Psoas muscle (tissue), 8 donors: ENCODE data around the gene ZNF487. TPM values are rescaled to one million over a fixed set of nuclear protein-coding genes. Genes with fewer than 3 reads are reported as not detected.

Experiments
- ATAC-seq, 4 donors: fragments of 200-7000 bp; cut with Tn5 transposase; one replicate each; pipeline ENCODE4 v1.9.1; 2020; ENCODE audit warnings: moderate library complexity in 3 of 4, mild to moderate bottlenecking in 2 of 4
- DNase-seq, 2 donors: peaks; one replicate each; pipeline ENCODE4 v3.0.0-alpha.2; 2020
- H3K27ac ChIP-seq: fragments of 200-600 bp; one replicate; pipeline ENCODE4 v1.8.0; 2022
- H3K27me3 ChIP-seq, 3 donors: fragments of 200-600 bp in 1 of 3; one replicate each; pipeline versions ENCODE4 v1.6.1 to v1.8.0; 2013 to 2022; ENCODE audit warnings: low read length in 2 of 3, mild to moderate bottlenecking in 2 of 3, moderate library complexity in 1 of 3; ENCODE audit not compliant: insufficient read depth in 3 of 3
- H3K36me3 ChIP-seq, 2 donors: fragments of 200-600 bp in 1 of 2; one replicate each; pipeline versions ENCODE4 v1.6.1 to v1.8.0; 2013 to 2022; ENCODE audit warnings: low read depth in 1 of 2, mild to moderate bottlenecking in 1 of 2, moderate library complexity in 1 of 2; ENCODE audit not compliant: insufficient read depth in 1 of 2
- H3K4me1 ChIP-seq: fragments of 200-600 bp; one replicate; pipeline ENCODE4 v1.8.0; 2022
- H3K4me3 ChIP-seq: fragments of 200-600 bp; one replicate; pipeline ENCODE4 v1.8.0; 2022; ENCODE audit warnings: mild to moderate bottlenecking
- H3K9me3 ChIP-seq: fragments of 200-600 bp; one replicate; pipeline ENCODE4 v1.8.0; 2022
- WGBS, 3 donors: extraction: QIAGEN DNeasy Blood & Tissue Kit; methylation state at CpG; one replicate each; pipeline versions ENCODE4 v1.1.6 to v1.1.7; 2013; 5-methylcytosine and 5-hydroxymethylcytosine counted together
- intact Hi-C, 2 donors: fragments of 100-400 bp; cut with DNase I; formaldehyde crosslinking; loops; one replicate each; pipeline versions ENCODE4 v1.11.0 to v1.14.2; 2022
- polyA plus RNA-seq, 3 donors: library from polyadenylated mRNA; stranded (reverse); fragments of 200-250 nt; gene quantifications; one replicate each; pipeline ENCODE4 v1.2.3, GENCODE V29; 2013
- total RNA-seq, 4 donors: library from RNA; stranded (reverse); fragmentation: NEBNext Ultra II Directional in 2 of 4; extraction: Animal tissue kit (Norgen Biotek cat#: 25700) in 2 of 4; gene quantifications; one replicate each; pipeline versions ENCODE4 v1.2.1 to v1.2.4, GENCODE V29; 2021 to 2023
- TF ChIP-seq, protein P1 (sequence below): fragments of 200-600 bp; IDR thresholded peaks from one replicate; pipeline ENCODE4 v1.8.0; 2022; ENCODE audit warnings: antibody characterized with exemption
- donor health status: healthy with polysubstance abuse.
- donor health status: DM: no; HTN: no; CAD: no; lungs with moderate emphysema.
- donor health status: Bipolar disorder and iron deficiency.
- donor health status: healthy.
- donor health status: DM: yes; HTN: yes; CAD: no.
- donor health status: DM: no; HTN: no; CAD: no.
- donor health status: DM: no; HTN: no; CAD: no.
- donor health status: DM: yes; HTN: yes; CAD: no.

The ZNF487 gene
- total and polyA plus RNA-seq, 7 donors = 1.2 to 9.8 (median 2.0) TPM

DNA sequence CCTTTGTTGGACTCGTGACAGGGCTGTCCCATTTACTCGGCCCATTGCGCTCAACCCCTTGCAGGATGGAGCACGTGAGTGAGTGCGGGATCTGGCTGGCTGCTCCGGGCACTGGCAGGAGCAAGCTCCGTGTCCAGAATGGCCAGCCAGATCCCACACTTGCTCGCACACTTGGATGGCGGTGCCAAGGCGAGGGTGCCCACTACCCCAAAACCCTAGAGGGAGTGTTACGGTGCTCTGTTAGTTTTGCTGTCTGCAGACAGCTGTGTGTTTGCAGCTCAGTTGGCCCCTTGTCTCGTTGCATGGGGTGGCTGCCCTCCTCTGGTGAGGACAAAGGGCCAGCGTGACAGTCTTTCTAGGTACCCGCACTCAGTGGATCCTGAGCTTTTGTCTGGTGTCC, 34.2 kb downstream of the ZNF487 start:
- Histone ChIP-seq H3K4me1 (no peaks in the 10 kb centered on the region), H3K27ac (no peak overlapping the region), H3K27me3 (no peaks in the 10 kb centered on the region), H3K9me3 (no peaks in the 10 kb centered on the region), H3K36me3 (no peaks in the 10 kb centered on the region), H3K4me3 (no peak overlapping the region)
- ATAC-seq (no peak), DNase-seq (no peak)
- intact Hi-C loops = no loop called here
- TF ChIP-seq, protein P1, sequence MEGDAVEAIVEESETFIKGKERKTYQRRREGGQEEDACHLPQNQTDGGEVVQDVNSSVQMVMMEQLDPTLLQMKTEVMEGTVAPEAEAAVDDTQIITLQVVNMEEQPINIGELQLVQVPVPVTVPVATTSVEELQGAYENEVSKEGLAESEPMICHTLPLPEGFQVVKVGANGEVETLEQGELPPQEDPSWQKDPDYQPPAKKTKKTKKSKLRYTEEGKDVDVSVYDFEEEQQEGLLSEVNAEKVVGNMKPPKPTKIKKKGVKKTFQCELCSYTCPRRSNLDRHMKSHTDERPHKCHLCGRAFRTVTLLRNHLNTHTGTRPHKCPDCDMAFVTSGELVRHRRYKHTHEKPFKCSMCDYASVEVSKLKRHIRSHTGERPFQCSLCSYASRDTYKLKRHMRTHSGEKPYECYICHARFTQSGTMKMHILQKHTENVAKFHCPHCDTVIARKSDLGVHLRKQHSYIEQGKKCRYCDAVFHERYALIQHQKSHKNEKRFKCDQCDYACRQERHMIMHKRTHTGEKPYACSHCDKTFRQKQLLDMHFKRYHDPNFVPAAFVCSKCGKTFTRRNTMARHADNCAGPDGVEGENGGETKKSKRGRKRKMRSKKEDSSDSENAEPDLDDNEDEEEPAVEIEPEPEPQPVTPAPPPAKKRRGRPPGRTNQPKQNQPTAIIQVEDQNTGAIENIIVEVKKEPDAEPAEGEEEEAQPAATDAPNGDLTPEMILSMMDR = no peak
- 86 to 92% (median 89%) methylated on average over 14 of the region's 14 CpGs for WGBS, 3 donors

DNA sequence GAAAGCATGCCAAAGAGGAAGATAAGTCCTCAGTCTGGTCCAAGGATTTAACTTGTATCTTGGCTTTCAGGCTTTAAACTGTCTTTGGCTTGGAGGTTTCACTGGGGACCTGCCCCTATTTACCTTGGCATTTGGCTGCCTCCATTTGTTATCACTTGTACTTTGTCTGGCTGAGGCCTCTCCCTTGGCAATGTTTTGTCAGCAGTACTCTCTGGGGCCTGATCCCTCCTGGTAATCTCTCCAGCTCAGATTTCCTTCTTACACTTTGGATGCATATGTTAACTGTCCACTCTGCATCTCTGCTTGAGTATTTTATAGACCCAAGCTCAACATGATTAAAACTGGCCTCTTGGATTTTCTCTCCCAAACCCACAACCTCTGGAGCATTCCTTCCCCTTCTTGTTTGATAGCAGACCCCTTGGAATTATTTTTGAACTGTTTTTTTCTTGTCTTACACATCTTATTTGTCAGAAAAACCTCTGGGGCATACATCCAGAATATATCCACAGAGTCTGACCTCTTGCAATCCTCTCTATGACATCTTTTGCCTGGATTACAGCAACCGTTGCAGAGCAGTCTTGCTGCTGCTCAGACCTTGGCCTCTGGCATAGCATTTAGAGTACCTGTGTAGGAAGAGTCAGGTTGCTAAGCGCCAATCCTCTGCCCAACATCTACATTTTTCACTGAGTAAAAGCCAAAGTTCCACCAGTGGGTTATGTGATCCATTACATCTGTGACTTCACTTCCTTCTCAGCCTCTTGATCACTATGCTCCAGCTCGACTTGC, 35.2 kb downstream of the ZNF487 start:
- no peak overlapping the region for H3K27ac ChIP-seq
- ATAC-seq = no peak
- no peak overlapping the region for H3K4me3 ChIP-seq
- no peaks in the 10 kb centered on the region for H3K27me3 ChIP-seq
- intact Hi-C loops = no loop called here
- DNase-seq = no peak
- 79 to 81% (median 81%) methylated on average over 3 of the region's 3 CpGs for WGBS, 3 donors
- H3K9me3 ChIP-seq = no peaks in the 10 kb centered on the region
- TF ChIP-seq, protein P1 = no peak
- no peaks in the 10 kb centered on the region for H3K4me1 ChIP-seq
- H3K36me3 ChIP-seq = no peaks in the 10 kb centered on the region

DNA sequence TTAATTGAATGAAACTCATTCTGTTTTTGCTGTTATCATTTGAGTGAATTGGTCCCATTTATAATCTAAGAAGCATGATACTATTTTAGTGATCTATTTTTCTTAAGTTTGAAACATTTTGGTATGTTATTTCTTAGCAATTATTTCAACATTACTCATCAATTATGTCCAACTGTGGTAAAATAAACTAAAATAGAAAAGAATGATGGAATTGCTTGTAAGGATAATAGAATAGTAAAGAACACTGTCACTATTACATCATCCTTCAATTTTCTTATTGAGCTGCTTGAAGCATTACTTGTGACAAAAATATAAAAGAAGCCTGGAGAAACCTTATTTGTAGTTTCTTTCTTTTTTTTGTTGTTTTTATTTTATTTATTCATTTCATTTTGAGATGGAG, 42.4 kb downstream of the ZNF487 start:
- ATAC-seq = no peak
- Histone ChIP-seq H3K4me3 (no peak overlapping the region), H3K36me3 (peaks cover 0 to 3% of the 10 kb centered on the region in 2 donors), H3K27ac (no peak overlapping the region), H3K4me1 (no peaks in the 10 kb centered on the region), H3K27me3 (no peaks in the 10 kb centered on the region), H3K9me3 (peaks cover 15% of the 10 kb centered on the region)
- no peak for DNase-seq
- intact Hi-C loops = no loop called here
- TF ChIP-seq, protein P1 = no peak

GRCh38 chr10:43482319-43483078, 45.6 kb downstream of the ZNF487 start:
- intact Hi-C loops = no loop called here
- TF ChIP-seq, protein P1 = no peak
- WGBS, 3 donors = 92 to 98% (median 96%) methylated on average over 2 of the region's 2 CpGs
- Histone ChIP-seq H3K27ac (no peak overlapping the region), H3K9me3 (peaks cover 29% of the 10 kb centered on the region), H3K36me3 (peaks cover 0 to 3% of the 10 kb centered on the region in 2 donors), H3K27me3 (no peaks in the 10 kb centered on the region), H3K4me3 (no peak overlapping the region), H3K4me1 (no peaks in the 10 kb centered on the region)
- ATAC-seq (no peak), DNase-seq (no peak)
